ENCODE results near the gene EVA1B.

GRCh38 chr1:36320291-36320761 is 3.1 kb downstream of the EVA1B start:
- TF ChIP-seq CTCF (conservative IDR thresholded peaks at IDR 0.05; ENCODE audit: low read depth, low read length) (no peak), CHD1 (IDR thresholded peaks at IDR 0.05; ENCODE audit: low read depth, low read length) (no peak), POLR2A (IDR thresholded peaks at IDR 0.05; ENCODE audit: low read depth, low read length) (no peak; the same call in 1 of the 2 replicates), USF2 (IDR thresholded peaks at IDR 0.05; ENCODE audit: low read depth, low read length) (no peak), FOS (IDR thresholded peaks at IDR 0.05; ENCODE audit: low read depth, low read length) (no peak), RFX5 (IDR thresholded peaks at IDR 0.05; ENCODE audit: low read depth, low read length) (no peak), RAD21 (IDR thresholded peaks at IDR 0.05; ENCODE audit: low read length) (no peak), BHLHE40 (IDR thresholded peaks at IDR 0.05; ENCODE audit: low read depth, low read length) (no peak)

Data from IMR-90 (cell line).